HepG2 (cell line): Measurements from ENCODE around the gene NCBP2. TPM values are rescaled to one million over a fixed set of nuclear protein-coding genes. Genes with fewer than 3 reads are reported as not detected.

Source experiments
- ARNTL ChIP-seq: sonication (generic); formaldehyde crosslinking; IDR thresholded peaks from 2 replicates; pipeline ENCODE4 v1.4.0; 2020; ENCODE audit warnings: mild to moderate bottlenecking, missing genetic modification reagents
- CCDC6 ChIP-seq: sonication (generic); formaldehyde crosslinking; IDR thresholded peaks from 2 replicates; pipeline ENCODE4 v1.8.1; 2022; ENCODE audit warnings: mild to moderate bottlenecking, missing genetic modification reagents, moderate library complexity
- E2F5 ChIP-seq: sonication (generic); formaldehyde crosslinking; conservative IDR thresholded peaks from 2 replicates; pipeline ENCODE4 v1.4.0; 2020; ENCODE audit warnings: missing genetic modification reagents
- ELF4 ChIP-seq: sonication (generic); formaldehyde crosslinking; IDR thresholded peaks from 2 replicates; pipeline ENCODE4 v1.5.0; 2020; ENCODE audit warnings: missing genetic modification reagents, mild to moderate bottlenecking, moderate library complexity, borderline replicate concordance
- GTF3A ChIP-seq: sonication (generic); formaldehyde crosslinking; conservative IDR thresholded peaks from 2 replicates; pipeline ENCODE4 v1.4.0; 2020; ENCODE audit warnings: mild to moderate bottlenecking, missing genetic modification reagents
- KDM4B ChIP-seq: sonication (generic); formaldehyde crosslinking; IDR thresholded peaks from 2 replicates; pipeline ENCODE4 v1.4.0; 2020; ENCODE audit warnings: missing genetic modification reagents
- KLF11 ChIP-seq: IDR thresholded peaks from 2 replicates; pipeline ENCODE4 v1.6.1; 2016; ENCODE audit warnings: missing compliant biosample characterization
- MLLT10 ChIP-seq: sonication (generic); formaldehyde crosslinking; IDR thresholded peaks from 2 replicates; pipeline ENCODE4 v1.4.0; 2020; ENCODE audit warnings: missing genetic modification reagents
- NCOA1 ChIP-seq: sonication (generic); formaldehyde crosslinking; IDR thresholded peaks from 2 replicates; pipeline ENCODE4 v1.9.0; 2021; ENCODE audit warnings: missing genetic modification reagents
- NFYB ChIP-seq: sonication (generic); formaldehyde crosslinking; IDR thresholded peaks from 2 replicates; pipeline ENCODE4 v1.4.0; 2020; ENCODE audit warnings: missing genetic modification reagents
- PAXIP1 ChIP-seq: sonication (generic); formaldehyde crosslinking; conservative IDR thresholded peaks from 2 replicates; pipeline ENCODE4 v1.4.0; 2020; ENCODE audit warnings: mild to moderate bottlenecking, missing genetic modification reagents, moderate library complexity
- PHB2 ChIP-seq: fragments of 450-650 bp; IDR thresholded peaks from 2 replicates; pipeline ENCODE4 v1.6.1; 2018; ENCODE audit not compliant: partially characterized antibody
- PHF8 ChIP-seq: sonication (generic); formaldehyde crosslinking; IDR thresholded peaks from 2 replicates; pipeline ENCODE4 v1.5.0; 2020; ENCODE audit warnings: missing genetic modification reagents
- SP140L ChIP-seq: sonication (generic); formaldehyde crosslinking; IDR thresholded peaks from 2 replicates; pipeline ENCODE4 v1.4.0; 2020; ENCODE audit warnings: missing genetic modification reagents, borderline replicate concordance
- TBX3 ChIP-seq: fragments of 450-650 bp; IDR thresholded peaks from 2 replicates; pipeline ENCODE4 v1.6.1; 2017; ENCODE audit warnings: antibody characterized with exemption, mild to moderate bottlenecking, inconsistent platforms, borderline replicate concordance
- U2AF2 ChIP-seq: fragments of 200-400 bp; formaldehyde crosslinking; IDR thresholded peaks from 2 replicates; pipeline ENCODE4 v1.6.1; 2017; ENCODE audit warnings: low read depth, mild to moderate bottlenecking, low read length
- ZBTB26 ChIP-seq: IDR thresholded peaks from 2 replicates; pipeline ENCODE4 v1.6.1; 2016; ENCODE audit warnings: missing compliant biosample characterization, missing genetic modification reagents, borderline replicate concordance
- ZBTB7B ChIP-seq: sonication (generic); formaldehyde crosslinking; IDR thresholded peaks from 2 replicates; pipeline ENCODE4 v1.4.0; 2020; ENCODE audit warnings: missing genetic modification reagents
- ZFP37 ChIP-seq: sonication (generic); formaldehyde crosslinking; IDR thresholded peaks from 2 replicates; pipeline ENCODE4 v1.4.0; 2020; ENCODE audit warnings: missing genetic modification reagents, borderline replicate concordance
- ZNF512B ChIP-seq: sonication (generic); formaldehyde crosslinking; IDR thresholded peaks from 2 replicates; pipeline ENCODE4 v1.5.1; 2020; ENCODE audit warnings: missing genetic modification reagents, mild to moderate bottlenecking, borderline replicate concordance
- ZNF572 ChIP-seq: sonication (generic); formaldehyde crosslinking; IDR thresholded peaks from 2 replicates; pipeline ENCODE4 v1.5.1; 2020; ENCODE audit warnings: mild to moderate bottlenecking, missing genetic modification reagents
- ZNF615 ChIP-seq: sonication (generic); formaldehyde crosslinking; IDR thresholded peaks from 2 replicates; pipeline ENCODE4 v1.5.0; 2020; ENCODE audit warnings: mild to moderate bottlenecking, missing genetic modification reagents, borderline replicate concordance
- polyA plus RNA-seq, 8 experiments: library from polyadenylated mRNA; depleted of rRNA in 3 of 8; stranded (reverse) in 7 of 8; unstranded in 1 of 8; fragments of >200 nt; fragmentation: Illumina TruSeq in 4 of 8; extraction: Trizol in 4 of 8; gene quantifications; 2 replicates each; pipeline versions ENCODE4 v1.2.1 to v1.2.3, GENCODE V29; 2011 to 2016; ENCODE audit warnings: low read depth in 4 of 8, missing spikeins in 1 of 8, mixed read lengths in 1 of 8; ENCODE audit not compliant: insufficient read depth in 1 of 8
- total RNA-seq, 5 experiments: library from RNA; depleted of rRNA; stranded (reverse); fragments of >200 nt; fragmentation: Illumina TruSeq; extraction: Trizol; gene quantifications; 2 replicates each; pipeline ENCODE4 v1.2.3, GENCODE V29; 2016; ENCODE audit warnings: low read depth in 1 of 5

Gene NCBP2
- total and polyA plus RNA-seq, 2 of the 13 experiments (the other 11 are each of a cell fraction or from before 2014, with no cell fraction given), result 58.7 to 95.5 TPM

- TF ChIP-seq KDM4B (CRISPR knock-in tag) (no peak), SP140L (CRISPR knock-in tag) (no peak), ZNF512B (no peak), ARNTL (no peak), E2F5 (CRISPR knock-in tag) (peak; percentile 65), U2AF2 (no peak), NCOA1 (CRISPR knock-in tag) (no peak), CCDC6 (CRISPR knock-in tag) (peak; percentile 69; the same call in 1 of the 2 replicates), PAXIP1 (no peak), TBX3 (no peak), ZBTB26 (CRISPR knock-in tag) (no peak), ZFP37 (CRISPR knock-in tag) (no peak), ZBTB7B (0 out of 2 replicates have a peak, but pooled peaks have one; percentile 47), MLLT10 (CRISPR knock-in tag) (no peak), ZNF615 (CRISPR knock-in tag) (no peak), PHB2 (no peak), ZNF572 (CRISPR knock-in tag) (no peak), ELF4 (CRISPR knock-in tag) (no peak), KLF11 (CRISPR knock-in tag) (no peak), NFYB (CRISPR knock-in tag) (no peak), PHF8 (no peak), GTF3A (no peak)
Measured at GRCh38 chr3:196969660-196970546, 27.6 kb upstream of the NCBP2 start (continued).
